ENCODE data around the gene RASGRP1.

Gene RASGRP1

GRCh38 chr15:38496151-38496550 is 68.5 kb downstream of the RASGRP1 start:
- Histone ChIP-seq H3K4me3 (ENCODE audit: low read depth, low read length, poor library complexity, severe bottlenecking) (no peak overlapping the region), H3K9me3 (ENCODE audit: low read length) (no peaks in the 10 kb centered on the region), H3F3A (ENCODE audit: insufficient read depth, low read length) (no peaks in the 10 kb centered on the region), H3K27me3 (ENCODE audit: insufficient read depth, low read length) (no peaks in the 10 kb centered on the region), H3K79me2 (ENCODE audit: insufficient read depth, low read length) (no peaks in the 10 kb centered on the region), H3K4me2 (ENCODE audit: low read length) (no peak overlapping the region), H3K9ac (ENCODE audit: low read length) (no peak overlapping the region), H3K4me1 (ENCODE audit: insufficient read depth, low read length, severe bottlenecking) (no peaks in the 10 kb centered on the region), H3K9me2 (ENCODE audit: low read depth, low read length) (no peaks in the 10 kb centered on the region), H4K20me1 (ENCODE audit: insufficient read depth, low read length) (no peaks in the 10 kb centered on the region), H3K27ac (ENCODE audit: low read depth, low read length, poor library complexity, severe bottlenecking) (no peak overlapping the region), H2AFZ (ENCODE audit: low read length) (no peak overlapping the region), H3K36me3 (ENCODE audit: insufficient read depth, low read length) (peaks cover 41% of the 10 kb centered on the region)
- TF ChIP-seq CTCF (IDR thresholded peaks at IDR 0.05; ENCODE audit: low read length) (no peak), EZH2 (IDR thresholded peaks at IDR 0.05; ENCODE audit: borderline replicate concordance, low read length) (no peak)

GRCh38 chr15:38490242-38490922 is 74.2 kb downstream of the RASGRP1 start:
- H3K4me3 ChIP-seq (ENCODE audit: low read depth, low read length, poor library complexity, severe bottlenecking): no peak overlapping the region
- H2AFZ ChIP-seq (ENCODE audit: low read length): no peak overlapping the region
- no peaks in the 10 kb centered on the region for H3K27me3 ChIP-seq (ENCODE audit: insufficient read depth, low read length)
- H3K4me2 ChIP-seq (ENCODE audit: low read length): no peak overlapping the region
- H3K4me1 ChIP-seq (ENCODE audit: insufficient read depth, low read length, severe bottlenecking): no peaks in the 10 kb centered on the region
- H3K9ac ChIP-seq (ENCODE audit: low read length): no peak overlapping the region
- H4K20me1 ChIP-seq (ENCODE audit: insufficient read depth, low read length): no peaks in the 10 kb centered on the region
- H3K9me3 ChIP-seq (ENCODE audit: low read length): no peaks in the 10 kb centered on the region
- no peaks in the 10 kb centered on the region for H3K9me2 ChIP-seq (ENCODE audit: low read depth, low read length)
- peaks cover 50% of the 10 kb centered on the region; the same call in 1 of the 2 replicates for H3K36me3 ChIP-seq (ENCODE audit: insufficient read depth, low read length)
- H3K27ac ChIP-seq (ENCODE audit: low read depth, low read length, poor library complexity, severe bottlenecking): no peak overlapping the region
- no peaks in the 10 kb centered on the region for H3K79me2 ChIP-seq (ENCODE audit: insufficient read depth, low read length)
- TF ChIP-seq EZH2 (IDR thresholded peaks at IDR 0.05; ENCODE audit: borderline replicate concordance, low read length) (no peak), CTCF (IDR thresholded peaks at IDR 0.05; ENCODE audit: low read length) (no peak)
- H3F3A ChIP-seq (ENCODE audit: insufficient read depth, low read length): no peaks in the 10 kb centered on the region

GRCh38 chr15:38487378-38487777 is 77.2 kb downstream of the RASGRP1 start:
- H3K4me2 ChIP-seq (ENCODE audit: low read length): no peak overlapping the region
- H3K27ac ChIP-seq (ENCODE audit: low read depth, low read length, poor library complexity, severe bottlenecking): no peak overlapping the region
- no peaks in the 10 kb centered on the region for H3K79me2 ChIP-seq (ENCODE audit: insufficient read depth, low read length)
- H3K9me2 ChIP-seq (ENCODE audit: low read depth, low read length): no peaks in the 10 kb centered on the region
- H3K4me3 ChIP-seq (ENCODE audit: low read depth, low read length, poor library complexity, severe bottlenecking): no peak overlapping the region
- H3K9me3 ChIP-seq (ENCODE audit: low read length): no peaks in the 10 kb centered on the region
- H3K36me3 ChIP-seq (ENCODE audit: insufficient read depth, low read length): peaks cover 54% of the 10 kb centered on the region; the same call in 1 of the 2 replicates
- H2AFZ ChIP-seq (ENCODE audit: low read length): no peak overlapping the region
- H3K27me3 ChIP-seq (ENCODE audit: insufficient read depth, low read length): no peaks in the 10 kb centered on the region
- no peak overlapping the region for H3K9ac ChIP-seq (ENCODE audit: low read length)
- no peaks in the 10 kb centered on the region for H4K20me1 ChIP-seq (ENCODE audit: insufficient read depth, low read length)
- no peaks in the 10 kb centered on the region for H3F3A ChIP-seq (ENCODE audit: insufficient read depth, low read length)
- TF ChIP-seq CTCF (IDR thresholded peaks at IDR 0.05; ENCODE audit: low read length): no peak
- no peak for TF ChIP-seq EZH2 (IDR thresholded peaks at IDR 0.05; ENCODE audit: borderline replicate concordance, low read length)
- no peaks in the 10 kb centered on the region for H3K4me1 ChIP-seq (ENCODE audit: insufficient read depth, low read length, severe bottlenecking)
